Measurements from ENCODE around the gene EXD3.
"Not testable (repeated sequence)": the region's sequence is repeated elsewhere in the genome, so short reads cannot be mapped to it uniquely, and the experiment has no call there.

EXD3 gene

GRCh38 chr9:137265496-137266161 is 157.3 kb downstream of the EXD3 start:
- Histone ChIP-seq H3K9me3 (no peaks in the 10 kb centered on the region), H3K27me3 (no peaks in the 10 kb centered on the region), H3K4me3 (ENCODE audit: low read depth, low read length) (no peak overlapping the region), H3K36me3 (peaks cover 40% of the 10 kb centered on the region), H3K4me1 (no peaks in the 10 kb centered on the region)
- peak; percentile 9 for DNase-seq
- TF ChIP-seq CTCF (IDR thresholded peaks at IDR 0.05; ENCODE audit: low read depth, low read length): no peak

GRCh38 chr9:137264067-137264466 is 158.9 kb downstream of the EXD3 start:
- Histone ChIP-seq H3K4me3 (ENCODE audit: low read depth, low read length) (no peak overlapping the region), H3K9me3 (no peaks in the 10 kb centered on the region), H3K36me3 (peaks cover 36% of the 10 kb centered on the region), H3K27me3 (no peaks in the 10 kb centered on the region), H3K4me1 (no peaks in the 10 kb centered on the region)
- no peak for TF ChIP-seq CTCF (IDR thresholded peaks at IDR 0.05; ENCODE audit: low read depth, low read length)
- no peak for DNase-seq

GRCh38 chr9:137263506-137263905 is 159.5 kb downstream of the EXD3 start:
- Histone ChIP-seq H3K4me1 (no peaks in the 10 kb centered on the region), H3K27me3 (no peaks in the 10 kb centered on the region), H3K9me3 (no peaks in the 10 kb centered on the region), H3K36me3 (peaks cover 37% of the 10 kb centered on the region), H3K4me3 (ENCODE audit: low read depth, low read length) (no peak overlapping the region)
- no peak for TF ChIP-seq CTCF (IDR thresholded peaks at IDR 0.05; ENCODE audit: low read depth, low read length)
- no peak for DNase-seq

GRCh38 chr9:137262909-137263285 is 160.1 kb downstream of the EXD3 start:
- Histone ChIP-seq H3K4me3 (ENCODE audit: low read depth, low read length) (no peak overlapping the region), H3K4me1 (no peaks in the 10 kb centered on the region), H3K9me3 (no peaks in the 10 kb centered on the region), H3K36me3 (peaks cover 33% of the 10 kb centered on the region), H3K27me3 (no peaks in the 10 kb centered on the region)
- DNase-seq: no peak
- no peak for TF ChIP-seq CTCF (IDR thresholded peaks at IDR 0.05; ENCODE audit: low read depth, low read length)

GRCh38 chr9:137262173-137262908 is 160.6 kb downstream of the EXD3 start:
- TF ChIP-seq CTCF (IDR thresholded peaks at IDR 0.05; ENCODE audit: low read depth, low read length): peak; percentile 47
- H3K4me3 ChIP-seq (ENCODE audit: low read depth, low read length); H3K9me3 ChIP-seq; H3K4me1 ChIP-seq; H3K27me3 ChIP-seq: not testable (repeated sequence)
- H3K36me3 ChIP-seq: peaks cover 30% of the 10 kb centered on the region
- DNase-seq: peak; percentile 54
